SH-SY5Y (cell line): Measurements from ENCODE around the gene XAF1.

Experiments
- GATA2 ChIP-seq: IDR thresholded peaks from 2 replicates; pipeline ENCODE4 v1.6.1; 2011; ENCODE audit warnings: mild to moderate bottlenecking, low read depth, low read length
- GATA3 ChIP-seq: IDR thresholded peaks from 2 replicates; pipeline ENCODE4 v1.6.1; 2011; ENCODE audit warnings: low read depth, mild to moderate bottlenecking, low read length, moderate library complexity

DNA sequence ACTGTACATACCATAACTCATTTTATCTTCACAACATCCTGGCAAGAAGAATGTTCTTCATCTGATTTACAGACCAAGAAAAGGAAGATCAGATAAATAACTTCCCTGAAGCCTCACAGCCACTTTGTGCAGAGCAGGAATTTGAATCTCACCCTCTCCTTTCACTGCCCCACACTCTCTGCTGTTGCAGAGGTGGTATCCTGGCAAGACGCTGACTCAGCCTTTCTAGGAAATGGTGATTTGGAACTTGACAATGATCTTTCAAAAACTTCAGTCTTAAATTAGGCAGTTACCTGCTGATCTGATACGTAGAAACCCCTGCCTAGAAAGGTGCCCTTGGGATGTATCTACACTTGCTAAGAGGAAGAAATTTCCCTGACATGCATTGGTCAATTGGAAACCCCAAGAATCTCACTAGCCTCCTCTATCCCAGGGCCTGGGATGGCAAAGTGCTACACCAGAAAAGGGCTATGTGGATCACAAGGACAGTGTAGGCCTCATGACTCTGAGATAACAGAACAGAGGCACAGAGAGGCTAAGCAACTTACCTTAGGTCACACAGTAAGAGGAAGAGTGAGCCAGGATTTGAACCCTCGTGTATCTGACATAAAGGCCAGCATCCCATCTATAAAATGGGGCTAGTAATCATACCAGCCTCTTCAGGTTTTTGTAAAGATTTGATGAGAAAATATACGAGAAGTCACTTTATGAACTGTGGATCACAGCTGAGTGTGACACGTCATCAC, 38.1 kb downstream of the XAF1 start:
- no peak for TF ChIP-seq GATA3
- no peak for TF ChIP-seq GATA2
